Epithelial cell of proximal tubule (primary cell): Measurements from ENCODE around the gene NAA80. TPM values are rescaled to one million over a fixed set of nuclear protein-coding genes. Genes with fewer than 3 reads are reported as not detected.
"Not testable (repeated sequence)": the region's sequence is repeated elsewhere in the genome, so short reads cannot be mapped to it uniquely, and the experiment has no call there.

Experiments
- DNase-seq: peaks from one replicate; pipeline ENCODE4 v3.0.0-alpha.2; 2011; ENCODE audit warnings: low read depth
- H3K4me3 ChIP-seq: 2 replicates; pipeline ENCODE4 v1.5.1; 2011; ENCODE audit warnings: low read depth, mild to moderate bottlenecking, low read length
- total RNA-seq: library from RNA; depleted of rRNA; stranded (reverse); fragments of >200 nt; gene quantifications from 2 replicates; pipeline ENCODE4 v1.2.3, GENCODE V29; 2015
- TF ChIP-seq, protein P1 (sequence below): conservative IDR thresholded peaks from 2 replicates; pipeline ENCODE4 v1.5.1; 2012; ENCODE audit warnings: low read depth, mild to moderate bottlenecking, low read length

The NAA80 gene
- total RNA-seq, 1 donor from 2014 or later, result 19.4 TPM

DNA sequence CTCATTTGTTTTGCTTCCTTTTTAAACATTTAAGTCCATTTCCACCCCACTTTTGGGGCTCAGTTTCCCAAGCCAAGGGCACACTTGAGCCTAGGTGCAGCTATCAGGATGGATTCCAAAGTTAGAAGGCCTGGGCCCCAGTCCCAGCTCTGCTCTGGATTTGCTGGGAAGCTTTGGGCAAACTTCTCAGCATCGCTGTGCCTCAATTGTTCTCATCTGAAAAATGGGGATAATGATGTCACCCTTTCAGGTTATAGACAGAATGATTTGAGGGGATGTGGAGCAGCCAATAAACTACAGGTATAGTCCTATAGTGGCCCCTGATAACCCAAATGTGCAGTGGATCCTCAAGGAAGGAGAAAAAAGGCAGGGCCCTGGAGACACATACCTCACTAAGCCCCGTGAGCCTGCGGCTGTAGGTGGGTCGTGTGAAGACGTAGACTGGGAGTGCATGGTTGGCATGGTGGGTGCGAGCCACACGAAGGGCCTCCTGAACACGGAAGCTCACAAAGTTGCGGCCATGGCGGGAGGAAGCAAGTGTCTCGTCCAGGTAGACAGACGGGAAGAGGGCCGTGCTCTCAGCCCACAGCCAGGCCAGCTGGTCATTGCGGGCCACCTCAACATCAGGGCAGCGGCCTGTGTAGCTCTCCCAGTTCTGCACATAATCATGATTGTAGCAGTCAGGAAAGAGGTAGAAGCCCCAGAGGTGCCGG lies 20.1 kb upstream of the NAA80 start:
- TF ChIP-seq, protein P1, sequence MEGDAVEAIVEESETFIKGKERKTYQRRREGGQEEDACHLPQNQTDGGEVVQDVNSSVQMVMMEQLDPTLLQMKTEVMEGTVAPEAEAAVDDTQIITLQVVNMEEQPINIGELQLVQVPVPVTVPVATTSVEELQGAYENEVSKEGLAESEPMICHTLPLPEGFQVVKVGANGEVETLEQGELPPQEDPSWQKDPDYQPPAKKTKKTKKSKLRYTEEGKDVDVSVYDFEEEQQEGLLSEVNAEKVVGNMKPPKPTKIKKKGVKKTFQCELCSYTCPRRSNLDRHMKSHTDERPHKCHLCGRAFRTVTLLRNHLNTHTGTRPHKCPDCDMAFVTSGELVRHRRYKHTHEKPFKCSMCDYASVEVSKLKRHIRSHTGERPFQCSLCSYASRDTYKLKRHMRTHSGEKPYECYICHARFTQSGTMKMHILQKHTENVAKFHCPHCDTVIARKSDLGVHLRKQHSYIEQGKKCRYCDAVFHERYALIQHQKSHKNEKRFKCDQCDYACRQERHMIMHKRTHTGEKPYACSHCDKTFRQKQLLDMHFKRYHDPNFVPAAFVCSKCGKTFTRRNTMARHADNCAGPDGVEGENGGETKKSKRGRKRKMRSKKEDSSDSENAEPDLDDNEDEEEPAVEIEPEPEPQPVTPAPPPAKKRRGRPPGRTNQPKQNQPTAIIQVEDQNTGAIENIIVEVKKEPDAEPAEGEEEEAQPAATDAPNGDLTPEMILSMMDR, result no peak
- no peak overlapping the region for H3K4me3 ChIP-seq
- no peak for DNase-seq

- no peak for DNase-seq
- H3K4me3 ChIP-seq, result no peak overlapping the region
- TF ChIP-seq, protein P1, result no peak
Observed at GRCh38 chr3:50318615-50319014, 19.4 kb upstream of the NAA80 start.

- no peak overlapping the region for H3K4me3 ChIP-seq
- DNase-seq, result no peak
- TF ChIP-seq, protein P1, result no peak
Observed at GRCh38 chr3:50318163-50318562, 19.0 kb upstream of the NAA80 start.

GRCh38 chr3:50317300-50317699 lies 18.1 kb upstream of the NAA80 start:
- DNase-seq, result no peak
- H3K4me3 ChIP-seq, result no peak overlapping the region
- TF ChIP-seq, protein P1, result no peak

- no peak overlapping the region for H3K4me3 ChIP-seq
Observed at GRCh38 chr3:50316657-50317242, 17.5 kb upstream of the NAA80 start.

GRCh38 chr3:50314816-50315215 lies 15.6 kb upstream of the NAA80 start:
- TF ChIP-seq, protein P1, result no peak
- H3K4me3 ChIP-seq, result no peak overlapping the region
- no peak for DNase-seq

More at GRCh38 chr3:50316657-50317242, 17.5 kb upstream of the NAA80 start:
- DNase-seq, result no peak
- TF ChIP-seq, protein P1, result no peak

DNA sequence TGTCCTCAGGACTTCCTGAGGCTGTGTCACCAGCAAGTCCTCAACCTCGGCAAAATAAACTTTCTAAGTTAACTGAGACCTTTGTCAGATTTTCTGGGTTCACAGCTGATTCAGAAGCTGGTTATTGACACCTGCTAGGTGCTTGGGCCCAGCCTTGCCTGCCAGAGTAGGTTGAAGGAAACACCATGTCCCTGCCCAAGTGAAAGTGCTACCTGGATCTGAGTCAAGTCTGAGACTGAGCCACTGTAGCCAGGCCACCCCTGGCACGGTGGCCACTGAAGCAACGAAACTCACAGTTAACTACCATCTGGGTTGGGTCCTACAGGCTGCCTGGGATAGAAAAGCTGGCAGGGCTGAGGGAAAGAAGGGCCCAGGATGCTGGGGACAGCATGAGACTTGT lies 15.1 kb upstream of the NAA80 start:
- TF ChIP-seq, protein P1, result no peak
- no peak for DNase-seq
- H3K4me3 ChIP-seq, result no peak overlapping the region

- DNase-seq, H3K4me3 ChIP-seq: not testable (repeated sequence)
Observed at GRCh38 chr3:50312041-50312440, 12.8 kb upstream of the NAA80 start.
